ENCODE data around the gene LHFPL4. TPM values are rescaled to one million over a fixed set of nuclear protein-coding genes. Genes with fewer than 3 reads are reported as not detected.

Gene LHFPL4
- total and polyA plus RNA-seq, 2 of the 8 experiments (the other 6 are each of a cell fraction or from before 2014, with no cell fraction given), result 5.0 to 16.9 TPM

GRCh38 chr3:9514306-9514705, 39.3 kb downstream of the LHFPL4 start:
- DNase-seq (ENCODE audit: low read depth in 1 of 2, low spot score in 2 of 2) (no peak), FAIRE-seq (no peak)
- Histone ChIP-seq H3K9ac (replicated peaks in 1 of 4; ENCODE audit: extremely low read depth in 1 of 4, low read depth in 3 of 4, low read length in 3 of 4) (no peak overlapping the region), H4K91ac (replicated peaks; ENCODE audit: insufficient read length, low read length) (no peak overlapping the region), H3K23me2 (ENCODE audit: low read depth, low read length) (no peaks in the 10 kb centered on the region), H3K23ac (ENCODE audit: insufficient read length) (no peak overlapping the region), H3K4me1 (replicated peaks in 1 of 4; ENCODE audit: control insufficient read depth in 3 of 4, insufficient read depth in 4 of 4, low read length in 3 of 4) (no peaks in the 10 kb centered on the region), H2BK12ac (ENCODE audit: low read depth, low read length) (no peak overlapping the region), H2AFZ (ENCODE audit: low read length) (no peak overlapping the region), H4K20me1 (replicated peaks in 1 of 2; ENCODE audit: control insufficient read depth in 1 of 2, insufficient read depth in 2 of 2, low read length in 2 of 2) (peaks cover 2 to 3% of the 10 kb centered on the region in 2 experiments), H3K56ac (replicated peaks; ENCODE audit: insufficient read length, low read depth, low read length) (no peak overlapping the region), H2BK20ac (ENCODE audit: low read length) (no peak overlapping the region), H3K79me1 (ENCODE audit: low read depth, low read length) (no peaks in the 10 kb centered on the region), H2BK15ac (ENCODE audit: low read length) (no peak overlapping the region), H2BK5ac (ENCODE audit: low read depth, low read length) (no peak overlapping the region), H2AK5ac (ENCODE audit: low read depth, low read length) (no peak overlapping the region), H3K9me3 (ENCODE audit: insufficient read depth in 2 of 2, low read depth in 1 of 2, low read length in 1 of 2) (no peaks in the 10 kb centered on the region), H3K27me3 (replicated peaks in 1 of 4; ENCODE audit: control insufficient read depth in 3 of 4, extremely low read depth in 1 of 4, insufficient read depth in 3 of 4, low read length in 3 of 4) (peaks cover 0 to 9% (median 6%) of the 10 kb centered on the region in 4 experiments; a peak in 4 of 7 replicates), H3K36me3 (ENCODE audit: control insufficient read depth in 2 of 4, insufficient read depth in 4 of 4, low read length in 3 of 4) (no peaks in the 10 kb centered on the region), H3K14ac (ENCODE audit: insufficient read length) (no peak overlapping the region), H3K4me3 (ENCODE audit: extremely low read depth in 1 of 4, insufficient read depth in 2 of 4, low read depth in 3 of 4, low read length in 4 of 4) (no peak overlapping the region), H3K4ac (replicated peaks; ENCODE audit: insufficient read length, low read depth, low read length) (no peak overlapping the region), H4K8ac (ENCODE audit: extremely low read depth, insufficient read depth, low read length) (no peak overlapping the region), H3K18ac (ENCODE audit: extremely low read depth, low read length) (no peak overlapping the region), H2BK120ac (replicated peaks; ENCODE audit: low read depth, low read length) (no peak overlapping the region), H3K79me2 (ENCODE audit: control insufficient read depth in 1 of 2, insufficient read depth in 2 of 2, low read length in 2 of 2) (no peaks in the 10 kb centered on the region), H3K27ac (ENCODE audit: low read depth, low read length) (no peak overlapping the region), H3K4me2 (ENCODE audit: insufficient read depth in 1 of 2, low read depth in 2 of 2, low read length in 2 of 2) (no peak overlapping the region), H4K5ac (ENCODE audit: insufficient read length, low read depth, low read length) (no peak overlapping the region)
- CTCF ChIA-PET (ENCODE audit: partially characterized antibody), result interaction anchor here (0.8 to 1.3 kb wide), 2 partner anchors 125 to 213 kb away, joined by 3 read pairs; no protein-coding TSS in a partner anchor
- WGBS, 2 experiments (ENCODE audit: extremely low coverage in 1 of 2, insufficient coverage in 1 of 2, insufficient read length in 1 of 2, insufficient replicate concordance in 2 of 2, low coverage in 1 of 2, low lambda C conversion rate in 2 of 2, missing lambda C conversion rate in 1 of 2), result 77% methylated on average over 4 of the region's 4 CpGs; no CpG with 5 or more reads in 1 of the 2 experiments
- POLR2A ChIA-PET (ENCODE audit: partially characterized antibody), result interaction anchor here (0.5 kb wide), 1 partner anchor 109 kb away, joined by 3 read pairs; no protein-coding TSS in a partner anchor
- TF ChIP-seq TAF1 (IDR thresholded peaks at IDR 0.05; ENCODE audit: low read depth, low read length), result no peak
- TF ChIP-seq SIX5 (IDR thresholded peaks at IDR 0.05; ENCODE audit: low read depth, low read length), result no peak
- TF ChIP-seq ZNF274 (IDR thresholded peaks at IDR 0.05; ENCODE audit: borderline replicate concordance, extremely low read depth, low read length), result no peak
- TF ChIP-seq HDAC2 (IDR thresholded peaks at IDR 0.05; ENCODE audit: borderline replicate concordance in 1 of 2, low read depth in 2 of 2, low read length in 2 of 2), result no peak
- no peak for TF ChIP-seq JUN (IDR thresholded peaks at IDR 0.05; ENCODE audit: low read depth, low read length)
- TF ChIP-seq RFX5 (IDR thresholded peaks at IDR 0.05; ENCODE audit: borderline replicate concordance, low read depth, low read length), result no peak
- no peak for TF ChIP-seq ATF3 (IDR thresholded peaks at IDR 0.05; ENCODE audit: insufficient read depth, low read depth, low read length)
- TF ChIP-seq SRF (IDR thresholded peaks at IDR 0.05; ENCODE audit: low read depth, low read length), result no peak
- no peak for TF ChIP-seq EZH2 (IDR thresholded peaks at IDR 0.05; ENCODE audit: low read depth, low read length, severe bottlenecking)
- TF ChIP-seq TAF7 (optimal IDR thresholded peaks at IDR 0.05; ENCODE audit: borderline replicate concordance, low read depth, low read length), result no peak
- no peak for TF ChIP-seq EP300 (IDR thresholded peaks at IDR 0.05; ENCODE audit: borderline replicate concordance in 1 of 2, low read depth in 2 of 2, low read length in 2 of 2)
- no peak for TF ChIP-seq CREB1 (IDR thresholded peaks at IDR 0.05)
- TF ChIP-seq GABPA (IDR thresholded peaks at IDR 0.05; ENCODE audit: borderline replicate concordance, insufficient read depth, low read length), result no peak
- TF ChIP-seq TBP (IDR thresholded peaks at IDR 0.05; ENCODE audit: low read depth, low read length), result no peak

Measured in H1 (cell line).